ENCODE results near the gene DOLPP1.

The DOLPP1 gene

GRCh38 chr9:129094387-129095169 lies 13.7 kb downstream of the DOLPP1 start:
- DNase-seq (ENCODE audit: low read depth) = no peak

- DNase-seq (ENCODE audit: low read depth) = no peak
Observed at GRCh38 chr9:129095170-129095667, 14.3 kb downstream of the DOLPP1 start.

- DNase-seq (ENCODE audit: low read depth) = no peak
Observed at GRCh38 chr9:129095908-129096307, 15.0 kb downstream of the DOLPP1 start.

DNA sequence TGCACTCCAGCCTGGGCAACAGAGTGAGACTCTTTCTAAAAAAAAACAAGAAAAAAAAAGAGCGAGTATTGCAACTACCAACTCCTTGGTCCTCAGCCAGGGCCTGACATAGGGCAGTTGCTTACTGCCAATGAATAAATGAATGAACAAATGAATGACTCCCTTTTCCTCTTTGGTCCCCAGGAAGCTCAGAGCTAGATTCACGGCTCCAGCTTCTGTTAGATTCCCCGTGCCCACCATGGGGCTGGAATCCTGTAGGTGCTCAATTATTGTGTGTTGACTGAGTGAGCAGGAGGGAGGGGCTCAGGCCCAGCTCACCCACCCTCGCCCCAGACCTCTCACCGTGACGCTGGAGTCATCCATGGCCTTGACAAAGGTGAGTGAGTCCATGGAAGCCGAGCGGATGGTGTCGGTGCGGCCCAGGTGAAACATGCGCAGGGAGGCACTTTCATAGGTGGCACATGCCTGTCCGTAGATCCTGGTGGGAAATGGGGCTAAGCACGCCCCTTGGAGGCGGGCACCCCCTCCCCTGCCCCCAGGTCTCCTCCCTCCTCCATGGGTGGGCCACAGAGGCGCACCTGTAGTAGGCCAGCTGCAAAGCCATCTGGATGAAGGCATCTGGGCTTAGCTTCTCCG lies 16.9 kb downstream of the DOLPP1 start:
- no peak for DNase-seq (ENCODE audit: low read depth)

GRCh38 chr9:129098328-129098727 lies 17.4 kb downstream of the DOLPP1 start:
- no peak for DNase-seq (ENCODE audit: low read depth)

- DNase-seq (ENCODE audit: low read depth) = no peak
Observed at GRCh38 chr9:129100383-129101169, 19.7 kb downstream of the DOLPP1 start.

GRCh38 chr9:129101279-129101678 lies 20.4 kb downstream of the DOLPP1 start:
- DNase-seq (ENCODE audit: low read depth) = no peak

- DNase-seq (ENCODE audit: low read depth) = no peak
Observed at GRCh38 chr9:129102095-129102525, 21.2 kb downstream of the DOLPP1 start.

GRCh38 chr9:129102791-129103594 lies 22.1 kb downstream of the DOLPP1 start:
- peak; percentile 76 for DNase-seq (ENCODE audit: low read depth)

DNA sequence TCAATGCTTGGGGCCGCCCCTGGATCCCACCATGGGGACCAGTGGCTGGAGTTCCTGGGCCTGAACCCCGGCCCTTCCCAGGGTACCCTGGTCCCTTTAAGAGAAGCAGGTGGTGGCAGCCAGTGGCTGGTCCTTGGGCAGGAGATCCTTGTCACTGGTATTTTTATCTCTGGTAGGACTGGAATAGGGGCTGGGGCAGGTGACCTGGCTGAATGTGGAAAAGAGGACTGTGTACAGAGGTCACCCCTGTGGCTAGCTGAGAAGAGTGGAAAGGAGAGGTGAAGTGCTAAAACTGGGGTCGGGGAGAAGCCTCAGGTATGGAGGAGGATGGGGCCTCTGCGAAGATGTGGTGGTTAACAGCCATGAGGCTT lies 22.7 kb downstream of the DOLPP1 start:
- DNase-seq (ENCODE audit: low read depth) = no peak

GRCh38 chr9:129104051-129104450 lies 23.1 kb downstream of the DOLPP1 start:
- DNase-seq (ENCODE audit: low read depth) = no peak

- no peak for DNase-seq (ENCODE audit: low read depth)
Observed at GRCh38 chr9:129105857-129106694, 25.2 kb downstream of the DOLPP1 start.

GRCh38 chr9:129107651-129108050 lies 26.7 kb downstream of the DOLPP1 start:
- no peak for DNase-seq (ENCODE audit: low read depth)

DNA sequence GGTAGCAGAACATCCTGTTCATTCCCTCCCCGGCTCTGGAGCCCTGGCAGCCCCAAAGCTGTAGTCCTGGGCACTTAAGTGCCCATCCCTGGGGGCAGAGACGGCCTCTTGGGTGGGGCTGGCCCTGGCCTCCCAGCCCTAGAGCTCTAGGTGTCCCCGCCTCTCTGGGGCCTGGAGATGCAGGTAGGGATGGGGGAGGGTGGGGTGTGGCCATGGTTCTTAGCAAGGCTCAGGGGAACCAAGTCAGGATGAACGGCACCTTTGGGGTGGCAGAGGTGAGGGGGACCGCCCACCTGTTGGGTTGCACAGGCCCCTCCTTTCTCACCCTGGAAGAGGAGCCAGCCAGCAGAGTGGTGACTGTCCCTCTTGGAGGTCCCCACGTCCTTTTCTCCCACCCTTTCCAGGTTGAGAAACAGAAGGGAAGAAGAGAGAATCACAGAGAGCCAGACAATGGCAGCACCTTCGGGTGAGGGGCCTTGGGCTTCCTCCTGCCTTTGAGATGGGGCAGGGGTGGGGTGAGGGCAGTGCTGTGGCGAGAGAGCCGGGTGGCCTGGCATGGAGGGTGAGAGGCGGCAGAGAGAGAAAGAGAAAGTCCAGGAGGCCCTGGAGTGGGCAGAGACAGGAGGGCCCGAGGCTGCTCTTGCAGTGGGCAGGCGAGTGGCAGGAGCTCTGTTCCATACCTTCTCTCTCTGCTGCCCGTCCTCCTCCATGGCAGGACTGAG lies 27.3 kb downstream of the DOLPP1 start:
- no peak for DNase-seq (ENCODE audit: low read depth)

- DNase-seq (ENCODE audit: low read depth) = no peak
Observed at GRCh38 chr9:129108805-129109536, 28.1 kb downstream of the DOLPP1 start.

GRCh38 chr9:129109537-129109903 lies 28.6 kb downstream of the DOLPP1 start:
- peak; percentile 69 for DNase-seq (ENCODE audit: low read depth)

DNA sequence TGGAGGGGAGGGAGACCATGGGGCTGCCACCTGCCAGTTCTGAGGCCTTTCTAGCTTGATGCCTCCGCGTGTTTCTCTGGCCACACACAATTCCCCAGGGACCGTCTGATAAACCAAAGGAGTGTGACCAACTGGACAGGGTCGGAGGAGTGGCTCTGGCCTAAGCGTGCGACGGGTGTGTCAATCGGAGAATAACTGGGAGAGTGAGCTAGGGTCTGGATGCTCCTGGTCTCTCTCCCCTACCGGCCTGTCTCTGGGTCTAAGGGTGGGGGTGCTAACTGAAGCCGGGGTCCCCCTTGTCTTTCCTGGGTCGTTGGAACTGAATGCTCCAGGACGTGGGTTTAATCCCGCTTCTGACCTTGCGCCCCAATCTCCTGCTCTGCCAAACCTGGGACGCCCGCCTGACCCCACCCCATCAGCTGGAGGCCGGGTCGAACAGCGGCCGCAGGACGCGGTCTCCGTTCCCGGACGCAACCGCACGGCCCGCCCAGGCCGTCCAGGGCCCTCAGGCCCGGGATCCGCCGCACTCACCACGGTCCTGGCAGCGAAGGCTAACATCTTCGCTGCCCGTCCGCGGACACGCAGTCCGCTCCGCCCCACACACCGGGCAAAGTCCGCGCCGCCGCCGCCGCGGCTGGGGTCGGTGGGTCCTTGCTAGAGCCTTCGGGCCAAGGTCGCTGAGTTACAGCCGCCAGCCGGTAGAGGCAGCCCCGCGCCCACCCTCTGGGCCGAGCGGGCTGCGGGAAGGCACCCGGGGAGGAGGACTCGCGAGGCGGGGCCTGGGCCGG lies 29.2 kb downstream of the DOLPP1 start:
- DNase-seq (ENCODE audit: low read depth) = peak; percentile 52

GRCh38 chr9:129110740-129111527 lies 30.0 kb downstream of the DOLPP1 start, which contains the start of the genes CRAT and PTPA:
Gene CRAT (minus strand): TSS chr9:129110793. CDS start chr9:129110509, 284 bp downstream.
Gene PTPA (plus strand): TSS chr9:129111415. CDS start chr9:129111601, 186 bp downstream.
- peak; percentile 95 for DNase-seq (ENCODE audit: low read depth)
